Rectal smooth muscle tissue (tissue), 1 donor: ENCODE results near the gene LFNG.
"Not testable (repeated sequence)": the region's sequence is repeated elsewhere in the genome, so short reads cannot be mapped to it uniquely, and the experiment has no call there.

Experiments
- H3K27ac ChIP-seq: one replicate; pipeline ENCODE4 v1.7.0; 2013; ENCODE audit warnings: low read depth, low read length, inconsistent platforms
- H3K27me3 ChIP-seq: one replicate; pipeline ENCODE4 v1.7.0; 2013; ENCODE audit warnings: low read length; ENCODE audit not compliant: control insufficient read depth, insufficient read depth
- H3K36me3 ChIP-seq: one replicate; pipeline ENCODE4 v1.7.0; 2013; ENCODE audit warnings: low read length; ENCODE audit not compliant: control insufficient read depth, insufficient read depth
- H3K4me1 ChIP-seq: one replicate; pipeline ENCODE4 v1.7.0; 2013; ENCODE audit warnings: low read length; ENCODE audit not compliant: control insufficient read depth, insufficient read depth
- H3K4me3 ChIP-seq: one replicate; pipeline ENCODE4 v1.7.0; 2013; ENCODE audit warnings: low read length
- H3K9ac ChIP-seq: one replicate; pipeline ENCODE4 v1.7.0; 2013; ENCODE audit warnings: low read length

The LFNG gene

GRCh38 chr7:2534214-2534613, 14.6 kb downstream of the LFNG start:
- H3K4me3 ChIP-seq, H3K9ac ChIP-seq, H3K27me3 ChIP-seq, H3K27ac ChIP-seq, H3K36me3 ChIP-seq, H3K4me1 ChIP-seq: not testable (repeated sequence)

- not testable (repeated sequence) for H3K4me3 ChIP-seq, H3K27ac ChIP-seq, H3K27me3 ChIP-seq, H3K4me1 ChIP-seq, H3K9ac ChIP-seq
- H3K36me3 ChIP-seq: peaks cover 18% of the 10 kb centered on the region
Observed at GRCh38 chr7:2535872-2536627, 16.5 kb downstream of the LFNG start.

DNA sequence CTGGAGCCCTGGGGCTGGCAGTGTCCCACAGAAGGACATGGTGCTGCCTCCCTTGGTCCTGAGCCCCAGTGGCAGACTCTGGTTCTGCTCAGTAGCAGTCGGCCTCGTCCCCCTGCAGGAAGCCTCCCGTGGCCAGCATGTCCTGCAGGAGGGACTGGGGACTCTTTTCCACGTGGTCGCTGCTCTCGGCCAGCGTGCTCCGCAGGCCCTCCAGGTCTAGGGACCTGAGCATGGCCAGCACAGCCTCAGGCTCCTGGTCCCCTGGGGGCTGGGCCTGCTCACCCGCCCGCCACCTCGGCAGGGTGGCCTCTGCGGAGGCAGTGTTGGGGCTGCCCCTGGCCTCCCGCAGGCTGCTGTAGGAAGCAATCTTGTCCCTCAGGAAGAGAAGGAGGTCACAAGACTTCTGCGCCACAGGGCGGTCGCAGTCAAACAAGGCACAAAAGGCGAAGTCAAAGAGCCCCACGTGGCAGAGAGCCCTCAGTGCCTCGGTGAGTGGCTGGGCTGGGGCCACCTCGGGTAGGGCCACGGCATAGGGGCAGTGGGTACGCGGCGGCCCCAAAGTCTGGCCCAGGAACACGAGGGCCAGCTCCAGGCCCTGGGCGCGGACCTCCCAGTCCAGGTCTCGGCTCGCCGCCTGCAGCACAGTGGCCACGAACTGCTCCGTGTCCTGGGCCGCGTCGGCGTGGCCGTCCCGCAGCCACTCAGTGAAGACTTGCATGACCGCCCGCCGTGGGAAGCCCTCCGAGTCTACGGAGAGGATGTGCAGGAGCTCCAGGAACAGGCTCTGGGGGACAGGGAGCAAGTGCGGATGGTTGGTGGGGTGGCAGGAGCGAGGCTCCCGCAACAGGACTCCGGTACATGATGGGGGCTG, 18.6 kb downstream of the LFNG start:
- H3K27ac ChIP-seq: no peak overlapping the region
- peaks cover 19% of the 10 kb centered on the region for H3K36me3 ChIP-seq
- H3K4me3 ChIP-seq: no peak overlapping the region
- H3K27me3 ChIP-seq: no peaks in the 10 kb centered on the region
- H3K4me1 ChIP-seq: no peaks in the 10 kb centered on the region
- no peak overlapping the region for H3K9ac ChIP-seq

DNA sequence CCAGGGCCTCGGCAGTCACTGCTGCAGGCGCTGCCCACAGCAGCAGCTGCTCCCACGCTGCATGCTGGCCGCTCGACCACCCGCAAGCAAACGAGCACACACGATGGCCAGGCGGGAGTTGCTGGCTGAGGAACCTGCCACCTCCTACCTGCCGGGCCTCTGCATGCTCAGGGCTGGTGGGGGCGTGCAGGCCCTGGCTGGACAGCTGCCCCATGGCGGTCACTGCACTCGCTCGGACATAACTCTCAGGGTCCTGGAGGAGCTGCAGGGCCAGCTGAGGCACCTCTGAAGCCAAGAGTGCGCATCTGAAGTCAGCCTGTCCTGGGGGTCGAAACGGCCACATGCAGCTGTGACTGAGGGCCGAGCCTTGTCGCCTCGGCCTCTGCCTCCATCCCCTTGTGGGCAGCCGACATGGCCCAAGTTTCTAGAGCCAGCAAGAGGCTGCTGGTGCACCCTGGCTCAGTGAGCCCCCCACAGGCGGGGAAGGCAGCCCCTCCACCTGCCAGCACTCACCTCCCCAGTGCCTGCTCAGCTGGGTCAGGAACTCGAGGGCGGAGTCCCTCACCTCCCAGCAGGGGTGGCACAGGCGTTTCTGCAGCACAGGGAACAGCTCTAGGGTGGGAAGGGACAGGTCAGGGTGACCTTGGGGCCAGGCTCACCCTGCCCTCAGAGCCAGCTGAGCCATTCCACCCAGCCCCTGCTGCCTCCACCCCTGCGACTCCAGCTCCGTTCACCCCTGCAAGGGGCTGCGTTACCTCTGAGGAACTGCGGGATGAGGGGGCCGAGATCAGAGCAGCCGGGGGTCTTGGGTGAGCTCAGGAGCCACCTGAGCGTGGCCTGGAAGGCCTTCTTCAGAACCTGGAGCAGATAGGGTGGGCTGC, 19.7 kb downstream of the LFNG start:
- Histone ChIP-seq H3K27me3 (no peaks in the 10 kb centered on the region), H3K9ac (no peak overlapping the region), H3K4me3 (no peak overlapping the region), H3K27ac (no peak overlapping the region), H3K4me1 (no peaks in the 10 kb centered on the region), H3K36me3 (peaks cover 22% of the 10 kb centered on the region)

DNA sequence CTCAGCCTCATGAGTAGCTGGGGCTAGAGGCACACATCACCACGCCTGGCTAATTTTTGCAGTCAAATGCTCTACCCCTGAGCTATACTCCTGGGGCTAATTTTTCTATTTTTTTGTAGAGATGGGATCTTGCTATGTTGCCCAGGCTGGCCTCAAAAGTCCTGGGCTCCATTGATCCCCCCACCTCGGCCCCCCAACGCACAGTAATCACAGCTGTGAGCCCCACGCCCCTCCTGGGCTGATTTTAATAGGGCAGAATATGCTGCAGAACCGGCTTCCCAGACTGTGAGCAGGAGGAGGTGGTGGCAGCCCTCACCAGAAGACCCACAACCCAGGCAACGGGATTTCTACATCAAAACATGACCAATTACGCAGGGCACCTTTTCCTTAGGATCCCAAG, 20.6 kb downstream of the LFNG start:
- no peak overlapping the region for H3K9ac ChIP-seq
- H3K4me1 ChIP-seq: no peaks in the 10 kb centered on the region
- no peaks in the 10 kb centered on the region for H3K27me3 ChIP-seq
- peaks cover 28% of the 10 kb centered on the region for H3K36me3 ChIP-seq
- H3K4me3 ChIP-seq: no peak overlapping the region
- H3K27ac ChIP-seq: no peak overlapping the region

- H3K27me3 ChIP-seq: no peaks in the 10 kb centered on the region
- no peak overlapping the region for H3K27ac ChIP-seq
- H3K4me3 ChIP-seq: no peak overlapping the region
- H3K9ac ChIP-seq: no peak overlapping the region
- peaks cover 29% of the 10 kb centered on the region for H3K36me3 ChIP-seq
- H3K4me1 ChIP-seq: no peaks in the 10 kb centered on the region
Observed at GRCh38 chr7:2540641-2541051, 21.1 kb downstream of the LFNG start.

- Histone ChIP-seq H3K27me3 (no peaks in the 10 kb centered on the region), H3K36me3 (peaks cover 33% of the 10 kb centered on the region), H3K4me1 (no peaks in the 10 kb centered on the region), H3K9ac (no peak overlapping the region), H3K4me3 (no peak overlapping the region), H3K27ac (no peak overlapping the region)
Observed at GRCh38 chr7:2541291-2542010, 21.9 kb downstream of the LFNG start.

- Histone ChIP-seq H3K4me3 (no peak overlapping the region), H3K9ac (no peak overlapping the region), H3K27me3 (no peaks in the 10 kb centered on the region), H3K27ac (no peak overlapping the region), H3K4me1 (no peaks in the 10 kb centered on the region), H3K36me3 (peaks cover 35% of the 10 kb centered on the region)
Observed at GRCh38 chr7:2542011-2542915, 22.7 kb downstream of the LFNG start.

GRCh38 chr7:2542916-2543871, 23.6 kb downstream of the LFNG start:
- no peak overlapping the region for H3K9ac ChIP-seq
- no peaks in the 10 kb centered on the region for H3K4me1 ChIP-seq
- no peaks in the 10 kb centered on the region for H3K27me3 ChIP-seq
- H3K27ac ChIP-seq: no peak overlapping the region
- no peak overlapping the region for H3K4me3 ChIP-seq
- peaks cover 34% of the 10 kb centered on the region for H3K36me3 ChIP-seq

- Histone ChIP-seq H3K4me1 (no peaks in the 10 kb centered on the region), H3K36me3 (peaks cover 26% of the 10 kb centered on the region), H3K4me3 (no peak overlapping the region), H3K27ac (no peak overlapping the region), H3K27me3 (no peaks in the 10 kb centered on the region), H3K9ac (no peak overlapping the region)
Observed at GRCh38 chr7:2544541-2545188, 25.1 kb downstream of the LFNG start.
